ENCODE data around the gene IL16.

DNA sequence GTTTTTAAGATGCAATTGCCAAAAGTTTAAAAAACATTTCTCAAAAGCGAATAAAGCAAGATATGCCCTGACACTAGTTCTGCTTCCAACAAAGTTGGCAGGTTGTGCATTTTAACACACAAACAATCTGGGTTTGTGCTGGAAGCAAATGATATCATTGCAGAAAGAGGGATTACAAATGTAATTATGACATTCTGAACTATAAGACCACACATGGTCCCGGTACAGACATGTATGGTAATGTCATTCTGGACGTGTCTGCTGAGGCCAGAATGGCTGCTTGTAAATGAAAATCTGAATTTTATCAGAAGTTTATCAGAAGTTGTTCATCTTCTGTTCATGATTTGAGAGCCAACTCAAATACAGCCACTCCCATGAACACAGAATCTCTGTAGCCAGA, 166.6 kb downstream of the IL16 start:
- no peak for TF ChIP-seq POLR2A (IDR thresholded peaks at IDR 0.05; ENCODE audit: low read depth, low read length)
- no peak for TF ChIP-seq POLR2AphosphoS5 (IDR thresholded peaks at IDR 0.05; ENCODE audit: low read depth, low read length)
- no peak for TF ChIP-seq TAF1 (IDR thresholded peaks at IDR 0.05; ENCODE audit: low read depth, low read length)
- TF ChIP-seq SPI1 (IDR thresholded peaks at IDR 0.05; ENCODE audit: low read depth, low read length): no peak
